Kasumi-1 (cell line): ENCODE results near the gene RUFY1.
"Not testable (repeated sequence)": the region's sequence is repeated elsewhere in the genome, so short reads cannot be mapped to it uniquely, and the experiment has no call there.

Experiments used
- DNase-seq, 2 experiments: peaks; one replicate each; lab custom pipeline; 2025; lab: John Stamatoyannopoulos, UW

The RUFY1 gene, protein sequence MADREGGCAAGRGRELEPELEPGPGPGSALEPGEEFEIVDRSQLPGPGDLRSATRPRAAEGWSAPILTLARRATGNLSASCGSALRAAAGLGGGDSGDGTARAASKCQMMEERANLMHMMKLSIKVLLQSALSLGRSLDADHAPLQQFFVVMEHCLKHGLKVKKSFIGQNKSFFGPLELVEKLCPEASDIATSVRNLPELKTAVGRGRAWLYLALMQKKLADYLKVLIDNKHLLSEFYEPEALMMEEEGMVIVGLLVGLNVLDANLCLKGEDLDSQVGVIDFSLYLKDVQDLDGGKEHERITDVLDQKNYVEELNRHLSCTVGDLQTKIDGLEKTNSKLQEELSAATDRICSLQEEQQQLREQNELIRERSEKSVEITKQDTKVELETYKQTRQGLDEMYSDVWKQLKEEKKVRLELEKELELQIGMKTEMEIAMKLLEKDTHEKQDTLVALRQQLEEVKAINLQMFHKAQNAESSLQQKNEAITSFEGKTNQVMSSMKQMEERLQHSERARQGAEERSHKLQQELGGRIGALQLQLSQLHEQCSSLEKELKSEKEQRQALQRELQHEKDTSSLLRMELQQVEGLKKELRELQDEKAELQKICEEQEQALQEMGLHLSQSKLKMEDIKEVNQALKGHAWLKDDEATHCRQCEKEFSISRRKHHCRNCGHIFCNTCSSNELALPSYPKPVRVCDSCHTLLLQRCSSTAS

DNA sequence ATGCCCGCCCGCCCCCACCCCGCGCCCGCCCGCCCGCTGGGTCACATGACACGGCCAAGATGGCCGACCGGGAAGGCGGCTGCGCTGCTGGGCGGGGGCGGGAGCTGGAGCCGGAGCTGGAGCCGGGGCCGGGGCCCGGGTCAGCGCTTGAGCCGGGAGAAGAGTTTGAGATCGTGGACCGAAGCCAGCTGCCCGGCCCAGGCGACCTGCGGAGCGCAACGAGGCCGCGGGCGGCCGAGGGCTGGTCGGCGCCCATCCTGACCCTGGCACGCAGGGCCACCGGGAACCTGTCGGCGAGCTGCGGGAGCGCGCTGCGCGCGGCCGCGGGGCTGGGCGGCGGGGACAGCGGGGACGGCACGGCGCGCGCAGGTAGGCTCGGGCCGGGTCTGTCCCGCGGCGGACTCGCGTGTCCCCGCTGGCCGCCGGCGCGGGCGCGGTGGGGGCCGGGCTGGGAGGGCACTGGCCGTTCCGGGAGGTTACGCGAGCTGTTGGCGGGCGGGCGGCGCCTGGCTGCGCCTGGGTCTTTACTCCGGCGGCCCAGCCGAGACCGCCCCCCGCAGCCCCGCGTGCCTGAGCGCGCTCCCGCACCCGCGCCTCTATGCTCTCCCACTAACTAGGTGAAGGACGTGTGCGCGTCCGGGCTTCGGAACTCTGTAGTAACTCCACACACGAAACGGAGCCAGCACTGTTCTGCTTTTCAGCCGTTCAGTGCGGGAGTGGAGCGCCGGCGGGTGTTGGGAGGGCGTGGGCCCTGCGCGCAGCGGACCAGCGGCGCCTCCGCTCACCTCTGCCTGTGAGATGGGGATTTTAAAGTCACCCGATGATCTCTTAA, at the start of gene RUFY1:
TSS of gene RUFY1 (plus strand) at position 44 of the 832 bp plus-strand sequence. CDS start at position 60, 16 bp downstream.
- DNase-seq, result peak; percentile 59 to 61

DNA sequence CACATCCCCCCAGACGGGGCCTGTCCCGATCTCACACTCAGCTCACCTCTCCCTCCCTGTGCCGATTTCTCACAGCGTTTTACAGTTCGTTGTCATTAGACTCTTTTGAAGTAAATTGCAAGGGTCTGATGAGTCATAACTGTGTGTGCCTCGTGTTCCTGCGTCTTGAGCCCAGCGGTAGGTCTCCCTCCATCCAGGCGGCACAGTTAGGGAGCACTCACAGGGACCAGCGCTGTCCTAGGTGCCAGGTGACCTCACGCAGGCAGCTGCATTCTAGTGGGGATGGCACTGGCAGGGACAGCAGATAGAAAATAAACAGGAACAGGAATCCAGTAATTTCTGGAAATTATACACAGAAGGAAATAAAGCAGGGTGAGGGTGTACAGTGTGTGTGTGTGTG, 48.4 kb upstream of the RUFY1 start:
- not testable (repeated sequence) for DNase-seq

DNA sequence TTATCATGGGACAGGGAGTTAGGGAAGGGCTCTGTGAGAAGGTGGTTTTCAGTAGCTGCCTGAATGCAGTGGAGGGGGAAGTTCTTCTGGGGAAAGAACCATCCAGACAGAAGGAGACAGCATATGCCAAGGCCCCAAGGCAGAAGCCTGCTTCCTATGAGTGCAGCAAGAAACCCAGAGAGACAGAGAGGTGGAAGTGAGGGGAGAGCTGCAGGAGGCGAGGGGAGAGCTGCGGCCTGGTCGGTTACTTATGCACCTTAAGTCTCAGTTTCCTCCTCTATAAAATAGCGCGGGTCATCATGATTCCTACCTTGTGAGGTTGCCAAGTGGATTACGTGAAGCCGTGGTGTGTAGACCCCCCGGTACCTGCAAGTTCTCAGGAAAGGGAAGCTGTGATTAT, 47.9 kb upstream of the RUFY1 start:
- not testable (repeated sequence) for DNase-seq

DNA sequence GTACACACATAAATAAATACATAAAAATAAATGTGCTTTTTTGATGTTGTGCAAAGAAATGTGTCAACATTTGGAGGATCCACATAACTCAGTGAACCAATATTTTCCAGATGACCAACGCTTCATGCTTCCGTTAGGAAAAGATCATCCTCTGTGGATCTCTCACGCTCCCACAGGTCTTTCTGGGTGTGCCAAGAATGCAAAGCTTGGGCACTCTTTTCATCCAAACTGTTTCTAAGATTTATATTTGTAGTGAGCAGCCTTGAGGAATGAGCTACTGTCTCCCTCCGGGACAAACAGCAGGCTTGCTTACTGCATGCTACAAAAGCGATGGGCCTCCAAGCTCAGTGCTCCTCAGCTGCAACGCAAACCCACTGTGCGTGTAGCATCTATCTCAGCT, 46.2 kb upstream of the RUFY1 start:
- no peak for DNase-seq

DNA sequence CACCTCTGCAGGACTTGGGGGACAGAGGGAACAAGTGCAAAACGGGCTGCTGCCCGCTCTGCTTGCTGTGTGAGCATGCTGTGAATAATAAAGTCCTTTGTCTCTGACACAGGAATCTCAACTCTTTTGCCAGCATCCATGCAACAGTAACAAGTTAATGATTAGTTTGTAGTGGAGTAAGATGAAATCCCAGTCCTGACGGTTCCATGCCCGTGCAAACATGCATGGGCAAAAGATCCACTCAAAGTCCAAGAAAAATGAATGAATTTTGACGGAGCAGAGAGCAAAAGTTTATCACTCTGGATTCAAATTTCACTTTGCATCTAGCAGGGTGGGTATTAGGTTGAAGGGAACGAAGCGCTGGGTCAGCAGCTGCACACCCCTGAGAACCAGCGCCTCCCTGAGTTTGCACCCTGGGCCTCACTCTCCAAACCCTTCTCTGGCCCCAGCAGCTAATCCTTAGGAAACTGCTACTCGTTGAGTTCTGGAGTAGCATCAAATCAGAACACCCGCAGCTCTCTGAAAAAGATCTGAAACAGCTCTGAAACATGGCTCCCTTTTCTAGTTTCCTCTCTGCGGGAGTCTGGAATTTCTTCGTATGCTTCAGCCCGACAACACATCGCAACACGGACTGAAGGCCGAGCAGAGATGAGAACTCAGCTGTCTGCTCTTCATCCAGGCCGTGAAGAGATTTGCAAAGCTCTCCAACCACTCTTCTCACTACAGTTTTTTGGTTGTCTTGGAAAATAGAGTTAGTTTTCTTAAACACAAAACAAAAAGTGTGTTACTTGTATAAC, 45.6 kb upstream of the RUFY1 start:
- no peak for DNase-seq

DNA sequence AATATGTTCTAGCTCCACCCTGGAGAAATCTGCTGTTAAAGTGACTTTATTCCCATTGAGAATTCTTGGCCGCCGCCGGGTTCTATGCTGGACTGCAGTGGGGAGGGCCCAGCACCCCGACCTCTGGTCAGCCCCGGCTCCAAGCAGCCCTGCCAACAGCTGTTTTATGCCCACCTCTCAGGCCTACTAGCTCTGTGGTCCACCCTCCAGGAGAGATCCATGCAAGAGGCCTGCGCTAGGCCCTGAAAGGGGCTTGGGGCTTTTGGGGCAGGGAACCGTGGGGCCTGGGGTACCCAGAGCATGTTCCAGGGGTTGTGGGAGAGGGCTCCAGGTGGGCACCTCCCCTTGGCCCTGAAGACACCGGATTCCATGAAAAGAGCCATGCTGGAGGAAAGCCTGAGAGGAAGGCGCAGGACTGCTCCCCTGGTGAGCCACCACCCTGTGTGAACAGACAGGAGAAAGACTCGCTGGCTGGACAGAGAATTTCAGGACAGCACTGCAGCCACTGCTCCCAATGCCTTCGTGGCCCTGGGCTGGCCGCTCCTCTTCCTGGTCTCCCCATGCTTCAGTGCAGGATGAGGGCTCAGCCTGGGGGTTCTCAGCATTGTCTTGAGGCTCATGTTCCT, 44.6 kb upstream of the RUFY1 start:
- DNase-seq, result no peak

DNA sequence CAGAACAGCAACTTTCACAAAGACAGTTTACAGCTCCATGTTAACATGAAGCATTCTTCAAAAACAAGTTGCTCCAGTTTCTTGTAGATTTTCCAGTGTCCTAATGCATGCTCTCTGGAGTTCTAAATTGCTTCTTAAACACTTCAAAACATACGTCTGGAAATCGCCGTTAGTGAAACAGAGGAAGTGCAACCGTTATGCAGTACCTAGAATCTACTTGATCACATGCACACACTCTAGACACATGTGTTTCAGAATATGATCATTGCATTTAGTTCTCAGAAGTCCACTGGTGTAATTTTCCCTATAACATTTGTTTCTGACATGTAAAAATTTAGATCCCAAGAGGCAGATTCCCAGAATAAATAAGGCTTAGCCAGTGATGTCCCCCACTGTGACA, 41.1 kb upstream of the RUFY1 start:
- DNase-seq, result peak; percentile 31 to 43

DNA sequence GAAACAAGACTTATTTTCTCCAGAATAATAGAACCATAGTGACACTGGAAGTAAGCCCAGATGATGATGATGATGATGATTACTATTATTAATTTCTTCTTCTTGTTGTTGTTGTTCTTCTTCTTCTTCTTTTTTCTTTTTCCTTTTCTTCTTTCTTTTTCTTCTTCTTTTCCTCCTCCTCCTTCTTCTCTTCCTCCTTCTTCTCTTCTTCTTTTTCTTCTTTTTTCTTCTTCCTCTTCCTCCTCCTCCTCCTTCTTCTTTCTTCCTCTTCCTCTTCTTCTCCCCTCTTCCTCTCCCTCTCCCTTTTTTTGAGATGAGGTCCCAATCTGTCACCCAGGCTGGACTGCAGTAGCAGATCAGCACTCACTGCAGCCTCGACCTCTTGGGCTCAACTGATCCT, 40.5 kb upstream of the RUFY1 start:
- DNase-seq, result no peak

DNA sequence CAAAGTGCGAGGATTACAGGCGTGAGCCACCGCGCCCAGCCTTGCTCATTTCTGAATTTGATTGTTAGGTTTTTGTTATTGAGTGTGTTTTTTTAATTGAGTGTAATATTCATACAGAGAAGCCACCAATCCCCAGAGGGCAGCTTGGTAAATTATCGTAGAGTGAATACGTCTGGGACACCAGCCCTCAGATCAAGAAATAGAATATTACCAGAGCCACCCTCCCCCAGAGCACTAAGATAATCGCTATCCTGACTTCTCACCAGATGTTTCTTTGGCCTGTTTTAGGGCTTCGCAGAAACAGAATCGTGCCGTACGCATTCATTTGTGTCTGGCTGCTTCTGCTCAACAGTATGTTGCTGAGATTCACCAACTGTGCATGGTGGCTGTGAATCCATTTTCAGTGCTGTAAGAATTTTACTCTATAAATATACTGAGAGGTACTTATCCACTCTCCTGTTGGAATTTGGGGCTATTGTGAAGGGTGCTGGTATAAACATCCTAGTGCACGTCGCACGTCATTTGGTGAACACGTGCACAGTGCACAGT, 37.8 kb upstream of the RUFY1 start:
- no peak for DNase-seq

DNA sequence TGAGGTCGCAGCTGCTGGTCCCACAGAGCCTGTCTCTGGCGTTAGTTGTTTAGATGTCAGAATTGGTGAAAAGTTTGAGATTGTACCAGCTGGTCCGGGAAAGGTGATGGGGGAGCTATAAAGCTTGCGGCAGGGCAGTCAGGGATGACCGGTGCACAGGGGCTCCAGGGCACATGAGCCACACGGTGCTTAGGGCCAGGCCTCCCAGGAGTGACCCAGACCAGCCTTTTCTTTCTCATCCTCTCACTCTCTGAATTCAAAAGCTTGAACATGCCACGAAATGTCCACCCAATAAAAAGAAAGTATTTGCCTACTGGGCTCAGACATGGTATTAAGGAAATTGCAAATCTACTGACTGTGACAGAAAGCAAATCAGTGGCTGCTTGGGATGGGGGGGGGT, 34.9 kb upstream of the RUFY1 start:
- DNase-seq, result not testable (repeated sequence)

DNA sequence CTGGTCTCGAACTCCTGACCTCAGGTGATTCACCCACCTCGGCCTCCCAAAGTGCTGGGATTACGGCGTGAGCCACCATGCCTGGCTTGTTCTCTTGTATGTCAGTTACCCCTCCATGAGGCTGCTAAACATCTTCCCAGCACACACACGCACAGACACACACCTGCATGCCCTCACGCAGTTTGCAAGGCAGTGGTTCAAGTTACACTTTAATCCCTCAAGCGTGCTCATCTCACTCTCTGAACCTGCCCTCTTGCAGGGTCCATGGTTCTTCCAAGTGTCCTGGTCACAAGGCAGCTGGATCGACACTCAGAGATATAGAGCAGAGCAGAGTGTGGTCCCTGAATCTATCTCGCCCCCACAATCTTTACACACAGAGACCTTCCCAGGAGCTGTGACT, 34.1 kb upstream of the RUFY1 start:
- DNase-seq, result no peak

DNA sequence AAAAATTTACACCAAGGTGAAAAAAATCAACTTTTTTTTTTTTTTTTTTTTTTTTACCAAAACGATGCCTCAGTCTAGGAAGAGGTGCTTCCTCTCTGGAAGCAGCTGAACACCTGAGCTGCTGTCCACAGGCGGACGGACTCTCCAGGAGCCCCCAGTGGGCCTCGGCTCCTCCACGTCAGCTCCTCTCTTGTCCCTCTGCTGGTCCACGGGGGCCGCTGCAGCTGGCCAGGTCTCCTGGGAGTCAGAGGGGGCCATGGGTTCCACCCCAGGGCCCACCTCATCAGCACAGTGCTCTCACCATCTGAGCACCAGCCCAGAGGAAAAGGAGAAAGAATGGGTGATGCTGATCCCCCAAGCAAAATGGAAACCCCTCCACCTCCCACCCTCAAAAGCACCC, 32.6 kb upstream of the RUFY1 start:
- DNase-seq, result not testable (repeated sequence)

DNA sequence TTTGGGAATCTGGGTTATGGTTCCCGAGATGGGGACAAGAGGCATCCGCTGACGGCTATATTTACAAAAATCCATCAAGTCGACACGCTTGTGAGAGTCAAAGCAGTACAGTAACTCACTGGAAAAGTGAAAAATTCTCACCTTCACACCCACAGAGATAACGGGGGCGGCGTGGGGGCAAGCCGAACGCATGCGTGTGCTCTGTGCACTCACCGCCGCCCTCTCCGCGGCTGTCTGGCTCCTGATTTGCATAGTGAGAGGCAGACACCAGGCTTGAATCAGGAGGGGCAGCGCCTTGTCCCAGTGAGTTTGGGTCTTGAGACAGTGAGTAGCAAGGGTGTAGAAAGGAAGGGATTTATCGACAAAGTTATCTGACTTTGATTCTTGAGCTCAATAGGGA, 32.0 kb upstream of the RUFY1 start:
- DNase-seq, result not testable (repeated sequence)

DNA sequence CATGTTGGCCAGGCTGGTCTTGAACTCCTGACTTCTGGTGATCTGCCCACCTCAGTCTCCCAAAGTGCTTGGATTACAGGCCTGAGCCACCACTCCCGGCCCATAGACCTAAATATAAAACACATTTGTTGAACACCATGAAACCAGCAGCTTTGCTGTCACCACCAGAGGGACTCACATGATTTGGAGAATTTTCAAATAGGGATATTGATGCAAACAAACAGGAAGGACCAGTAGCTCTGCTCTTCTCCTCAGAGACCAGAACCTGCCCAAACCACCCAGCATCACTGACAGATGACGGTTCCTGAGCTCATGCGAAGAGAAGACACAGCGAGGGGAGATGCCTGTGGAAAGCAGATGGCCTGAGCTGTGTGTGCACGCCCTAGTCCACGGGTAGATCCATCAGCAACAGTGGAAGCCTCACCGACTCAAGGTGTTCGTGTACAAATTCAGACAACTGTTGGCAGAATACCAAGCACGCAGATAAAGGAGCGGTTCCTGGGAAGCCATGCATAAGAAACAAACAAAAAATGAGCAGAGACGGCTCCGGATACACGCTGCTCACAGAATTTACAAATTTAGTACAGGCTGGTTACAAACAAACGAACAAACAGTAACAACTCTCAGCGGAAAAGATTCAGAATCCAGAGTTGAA, 30.8 kb upstream of the RUFY1 start:
- DNase-seq, result not testable (repeated sequence)

DNA sequence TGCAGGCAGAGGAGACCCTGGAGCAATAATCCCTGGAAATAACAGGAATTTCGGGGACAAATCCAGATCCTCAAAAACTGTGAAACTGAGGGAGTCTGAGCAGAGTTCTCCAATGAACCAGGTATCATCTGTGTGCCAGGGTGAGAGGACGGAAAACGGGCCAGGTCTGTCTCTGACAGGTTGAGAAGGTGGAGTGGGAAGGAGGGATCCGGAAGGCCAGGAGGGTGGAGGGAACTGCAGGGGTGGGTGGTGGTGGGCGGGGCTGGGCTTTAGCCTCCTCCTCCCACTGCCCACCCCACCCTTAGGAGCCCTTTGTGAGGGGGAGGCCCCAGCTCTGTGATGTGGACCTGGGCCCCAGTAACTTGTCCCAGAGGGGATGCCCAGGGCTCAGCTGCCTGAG, 28.2 kb upstream of the RUFY1 start:
- DNase-seq, result not testable (repeated sequence)

DNA sequence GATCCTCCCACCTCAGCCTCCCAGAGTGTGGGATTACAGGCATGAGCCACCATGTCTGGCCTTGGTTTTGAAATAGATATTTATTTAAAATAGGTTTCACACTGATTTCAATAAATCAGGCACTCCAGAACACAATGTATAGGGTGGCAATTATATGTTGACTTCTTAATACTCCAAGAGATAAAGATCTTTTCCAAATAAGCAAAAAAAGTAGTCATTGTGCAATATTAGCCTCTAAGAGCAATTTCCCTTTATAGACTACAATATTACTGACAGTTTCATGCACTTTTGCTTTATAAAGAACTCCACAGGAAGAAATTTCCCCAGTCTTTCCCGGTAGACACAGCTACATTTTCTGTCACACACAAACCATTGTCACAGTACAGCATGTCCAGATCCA, 23.4 kb upstream of the RUFY1 start:
- DNase-seq, result no peak

DNA sequence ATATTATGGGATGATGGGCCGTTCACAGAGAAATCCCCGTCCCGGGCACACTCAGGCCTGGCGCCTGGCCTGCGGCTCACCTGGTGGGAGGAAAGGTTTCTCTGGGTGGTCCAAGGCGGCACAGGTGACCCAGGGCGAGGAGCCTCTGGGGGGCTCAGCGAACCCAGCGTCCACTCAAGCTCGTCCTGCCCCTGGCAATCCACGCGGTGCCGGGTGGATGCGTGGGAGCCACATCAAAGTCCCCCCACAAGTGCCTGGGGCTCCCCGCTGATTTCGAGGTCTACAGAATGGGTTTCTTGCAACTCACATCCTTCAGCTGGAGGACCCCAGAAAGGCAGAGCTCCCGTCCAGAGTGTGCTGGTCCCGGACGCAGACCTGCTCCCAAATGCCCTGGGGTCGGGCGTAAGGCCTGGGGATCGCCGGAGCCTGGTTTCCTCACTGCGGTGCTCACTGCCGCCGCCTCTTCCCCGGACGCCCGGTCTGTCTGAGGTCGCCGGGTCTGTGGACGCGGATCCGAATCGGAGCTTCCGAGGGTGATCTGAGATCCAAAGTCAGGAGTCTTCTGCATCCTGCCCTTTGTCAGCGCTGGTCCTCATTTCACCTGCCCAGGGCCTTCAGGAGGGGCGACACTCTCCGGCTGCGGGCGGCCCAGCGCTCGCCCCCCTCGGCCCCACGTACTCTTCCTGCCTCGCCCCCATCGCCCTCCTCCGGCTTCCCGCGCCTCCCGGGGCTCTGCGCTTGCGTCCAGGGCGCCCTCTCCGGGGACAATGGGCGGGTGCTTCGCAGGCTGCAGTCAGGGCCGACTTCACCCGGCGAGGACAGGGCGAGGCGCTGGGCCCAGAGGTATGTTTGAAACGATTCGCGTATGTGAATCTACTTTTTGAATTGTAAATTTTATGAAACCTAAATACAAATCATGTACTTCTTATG, 20.0 kb upstream of the RUFY1 start:
- peak; percentile 33 to 44 for DNase-seq

DNA sequence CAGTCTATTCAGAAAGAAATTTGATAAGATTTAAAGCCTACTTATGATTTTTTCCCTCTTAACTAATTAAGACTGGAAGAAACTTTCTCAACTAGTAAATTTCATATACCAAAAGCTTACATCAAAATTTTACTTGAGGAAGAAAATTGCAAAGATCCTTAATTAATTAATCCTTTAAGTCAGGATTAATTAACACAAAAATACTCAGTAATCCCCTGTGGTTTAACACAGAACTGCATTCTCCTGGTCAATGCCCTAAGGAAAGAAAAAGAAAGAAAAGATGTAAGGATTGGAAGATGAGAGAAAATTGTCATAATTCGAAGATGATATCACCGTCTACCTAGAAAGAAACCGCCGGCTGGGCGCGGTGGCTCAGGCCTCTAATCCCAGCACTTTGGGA, 17.3 kb upstream of the RUFY1 start:
- no peak for DNase-seq

DNA sequence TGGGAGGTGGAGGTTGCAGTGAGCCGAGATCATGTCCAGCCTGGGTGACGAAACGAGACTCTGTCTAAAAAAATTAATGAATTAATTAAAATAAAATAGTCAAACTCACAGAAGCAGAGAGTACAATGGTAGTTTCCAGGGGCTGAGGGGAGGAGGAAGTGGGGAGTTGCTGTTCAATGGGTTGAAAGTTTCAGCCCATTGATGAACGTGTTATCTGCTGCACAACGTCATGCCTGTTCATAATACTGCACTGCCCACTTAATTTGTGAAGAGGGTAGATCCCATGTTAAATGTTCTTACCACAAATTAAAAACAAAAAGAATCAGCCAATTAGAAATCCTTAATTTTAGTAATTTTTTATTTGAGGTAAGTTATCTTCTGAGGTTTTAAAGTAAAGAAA, 16.4 kb upstream of the RUFY1 start:
- DNase-seq, result no peak
